Endothelial cell of umbilical vein (primary cell): Measurements from ENCODE around the gene CCNE1.

ENCODE experiments used
- CTCF ChIP-seq, 2 donors: IDR thresholded peaks; 1 replicate in 1 of 2; 2 replicates in 1 of 2; pipeline ENCODE4 v1.5.1; 2011; ENCODE audit warnings: low read length in 2 of 2, mild to moderate bottlenecking in 2 of 2, moderate library complexity in 2 of 2, control low read depth in 1 of 2, inconsistent platforms in 1 of 2, low read depth in 1 of 2; ENCODE audit not compliant: insufficient read depth in 1 of 2; ENCODE audit errors: extremely low read depth in 1 of 2
- EZH2 ChIP-seq: IDR thresholded peaks from 2 replicates; pipeline ENCODE4 v1.6.1; 2012; ENCODE audit warnings: borderline replicate concordance, low read depth, mild to moderate bottlenecking, moderate library complexity, low read length, inconsistent platforms; ENCODE audit not compliant: severe bottlenecking
- FOS ChIP-seq: IDR thresholded peaks from 2 replicates; pipeline ENCODE4 v1.6.1; 2011; ENCODE audit warnings: mild to moderate bottlenecking, low read length, moderate library complexity, borderline replicate concordance; ENCODE audit not compliant: insufficient read depth
- GATA2 ChIP-seq: IDR thresholded peaks from 2 replicates; pipeline ENCODE4 v1.7.0; 2011; ENCODE audit warnings: low read depth, mild to moderate bottlenecking, moderate library complexity, mixed read lengths, low read length; ENCODE audit not compliant: insufficient read length, insufficient read depth
- JUN ChIP-seq: IDR thresholded peaks from 2 replicates; pipeline ENCODE4 v1.6.1; 2011; ENCODE audit warnings: borderline replicate concordance, low read depth; ENCODE audit not compliant: insufficient read length, insufficient read depth
- MAX ChIP-seq: IDR thresholded peaks from 2 replicates; pipeline ENCODE4 v1.6.1; 2011; ENCODE audit not compliant: insufficient read depth, insufficient read length
- MYC ChIP-seq: IDR thresholded peaks from one replicate; pipeline ENCODE4 v1.6.1; 2011; ENCODE audit warnings: mild to moderate bottlenecking, low read depth, low read length
- POLR2A ChIP-seq: IDR thresholded peaks from 2 replicates; pipeline ENCODE4 v1.6.1; 2012; ENCODE audit warnings: low read depth, mild to moderate bottlenecking, control low read depth, low read length
- POLR2AphosphoS5 ChIP-seq: IDR thresholded peaks from 2 replicates; pipeline ENCODE4 v1.6.1; 2012; ENCODE audit warnings: low read depth, mild to moderate bottlenecking, control low read depth, low read length, moderate library complexity; ENCODE audit not compliant: insufficient read depth

GRCh38 chr19:29785955-29786589, 25.7 kb upstream of the CCNE1 start:
- TF ChIP-seq CTCF (IDR thresholded peaks at IDR 0.05; ENCODE audit: extremely low read depth in 1 of 2, insufficient read depth in 1 of 2, low read depth in 1 of 2, low read length in 2 of 2) (no peak), POLR2A (no peak), EZH2 (no peak), POLR2AphosphoS5 (no peak), MYC (no peak), MAX (no peak), GATA2 (no peak), JUN (no peak), FOS (no peak)
